CD14-positive monocyte (primary cell): ENCODE data around the gene SHCBP1L. TPM values are rescaled to one million over a fixed set of nuclear protein-coding genes. Genes with fewer than 3 reads are reported as not detected.

Source experiments
- DNase-seq, 3 donors: peaks; one replicate each; pipeline ENCODE4 v3.0.0-alpha.2; 2011 to 2022
- H2AFZ ChIP-seq: 2 replicates; pipeline ENCODE4 v1.6.0; 2012; ENCODE audit warnings: mild to moderate bottlenecking, low read depth, low read length, inconsistent platforms; ENCODE audit not compliant: insufficient read depth, poor library complexity, severe bottlenecking
- H3K27ac ChIP-seq, 2 donors: 1 replicate in 1 of 2; 2 replicates in 1 of 2; pipeline ENCODE4 v1.5.1; 2012 to 2013; ENCODE audit warnings: low read length in 2 of 2, control low read depth in 1 of 2, inconsistent platforms in 1 of 2, low read depth in 1 of 2, mild to moderate bottlenecking in 1 of 2
- H3K27me3 ChIP-seq, 2 donors: one replicate each; pipeline versions ENCODE4 v1.6.0 to v1.6.1; 2011 to 2013; ENCODE audit warnings: low read length in 2 of 2; ENCODE audit not compliant: control insufficient read depth in 2 of 2, insufficient read depth in 2 of 2
- H3K36me3 ChIP-seq, 2 donors: replicated peaks in 1 of 2; 1 replicate in 1 of 2; 2 replicates in 1 of 2; pipeline versions ENCODE4 v1.5.1 to v1.6.1; 2012 to 2013; ENCODE audit warnings: low read length in 2 of 2, control low read depth in 1 of 2, inconsistent platforms in 1 of 2, mild to moderate bottlenecking in 1 of 2; ENCODE audit not compliant: insufficient read depth in 2 of 2, control insufficient read depth in 1 of 2
- H3K4me1 ChIP-seq, 2 donors: 1 replicate in 1 of 2; 2 replicates in 1 of 2; pipeline versions ENCODE4 v1.5.1 to v1.6.1; 2012 to 2013; ENCODE audit warnings: low read length in 2 of 2, control low read depth in 1 of 2, inconsistent platforms in 1 of 2, mild to moderate bottlenecking in 1 of 2, moderate library complexity in 1 of 2; ENCODE audit not compliant: insufficient read depth in 2 of 2, control insufficient read depth in 1 of 2
- H3K4me2 ChIP-seq: replicated peaks from 2 replicates; pipeline ENCODE3; 2012; ENCODE audit warnings: low read length, moderate library complexity, mild to moderate bottlenecking; ENCODE audit not compliant: poor library complexity, severe bottlenecking; ENCODE audit errors: extremely low read depth
- H3K4me3 ChIP-seq, 3 experiments: fragments of 200-600 bp in 1 of 3; sonication (generic) in 1 of 3; replicated peaks in 1 of 3; 1 replicate in 2 of 3; 2 replicates in 1 of 3; pipeline ENCODE4 v1.5.1; 2011 to 2013; ENCODE audit warnings: low read length in 3 of 3, mild to moderate bottlenecking in 3 of 3, control low read depth in 2 of 3, low read depth in 2 of 3, inconsistent platforms in 1 of 3, moderate library complexity in 1 of 3
- H3K79me2 ChIP-seq: 2 replicates; pipeline ENCODE4 v1.6.0; 2012; ENCODE audit warnings: mild to moderate bottlenecking, control low read depth, inconsistent platforms, low read length, moderate library complexity; ENCODE audit not compliant: insufficient read depth
- H3K9ac ChIP-seq: 2 replicates; pipeline ENCODE4 v1.6.0; 2017; ENCODE audit warnings: low read length, mild to moderate bottlenecking; ENCODE audit not compliant: insufficient read depth, poor library complexity, severe bottlenecking
- H3K9me3 ChIP-seq, 2 donors: replicated peaks in 1 of 2; 1 replicate in 1 of 2; 2 replicates in 1 of 2; pipeline versions ENCODE4 v1.5.1 to v1.6.1; 2012 to 2013; ENCODE audit warnings: low read length in 2 of 2, control low read depth in 1 of 2; ENCODE audit not compliant: control insufficient read depth in 1 of 2, insufficient read depth in 1 of 2
- H4K20me1 ChIP-seq: 2 replicates; pipeline ENCODE4 v1.6.0; 2012; ENCODE audit warnings: mild to moderate bottlenecking, low read length, control low read depth, moderate library complexity; ENCODE audit not compliant: insufficient read depth
- H3K27ac Mint-ChIP-seq, 7 donors: one replicate each; pipeline ENCODE4 v1.8.0; 2020; ENCODE audit warnings: mild to moderate bottlenecking in 7 of 7, mixed read lengths in 7 of 7, moderate library complexity in 6 of 7, inconsistent platforms in 2 of 7
- H3K27me3 Mint-ChIP-seq, 3 donors: one replicate each; pipeline ENCODE4 v1.8.0; 2021 to 2022; ENCODE audit warnings: low read depth in 3 of 3, mild to moderate bottlenecking in 3 of 3, mixed read lengths in 3 of 3, moderate library complexity in 3 of 3, inconsistent platforms in 1 of 3
- H3K36me3 Mint-ChIP-seq, 2 donors: one replicate each; pipeline ENCODE4 v1.8.0; 2020; ENCODE audit warnings: mixed read lengths in 2 of 2, inconsistent platforms in 1 of 2, mild to moderate bottlenecking in 1 of 2
- H3K4me1 Mint-ChIP-seq: one replicate; pipeline ENCODE4 v1.8.0; 2020; ENCODE audit warnings: mild to moderate bottlenecking, mixed read lengths
- H3K4me3 Mint-ChIP-seq, 2 donors: one replicate each; pipeline ENCODE4 v1.8.0; 2020; ENCODE audit warnings: mild to moderate bottlenecking in 2 of 2, mixed read lengths in 2 of 2, moderate library complexity in 1 of 2
- H3K9me3 Mint-ChIP-seq, 7 donors: one replicate each; pipeline ENCODE4 v1.8.0; 2020 to 2022; ENCODE audit warnings: mixed read lengths in 7 of 7, mild to moderate bottlenecking in 6 of 7, moderate library complexity in 6 of 7, inconsistent platforms in 2 of 7
- WGBS: methylation state at CpG from one replicate; pipeline ENCODE4 v1.1.5; 2013; ENCODE audit warnings: missing lambda C conversion rate; ENCODE audit not compliant: insufficient coverage; 5-methylcytosine and 5-hydroxymethylcytosine counted together
- intact Hi-C, 2 donors: fragments of 100-400 bp; cut with micrococcal nuclease; formaldehyde crosslinking; loops; one replicate each; pipeline versions ENCODE4 v1.15.0 to v1.15.1; 2023
- polyA plus RNA-seq, 3 donors: library from polyadenylated mRNA; depleted of rRNA in 1 of 3; unstranded in 2 of 3; stranded (reverse) in 1 of 3; fragments of 300-500 nt in 2 of 3; fragments of >200 nt in 1 of 3; fragmentation: Illumina TruSeq in 2 of 3; gene quantifications; 1 replicate in 2 of 3; 2 replicates in 1 of 3; pipeline ENCODE4 v1.2.3, GENCODE V29; 2012 to 2021
- TF ChIP-seq, protein P1 (sequence below): fragments of 200-600 bp; IDR thresholded peaks from one replicate; pipeline ENCODE4 v1.8.0; 2022; ENCODE audit warnings: antibody characterized with exemption, mild to moderate bottlenecking

Gene SHCBP1L
- polyA plus RNA-seq, 3 donors = not detected

- no peaks in the 10 kb centered on the region for H3K4me1 Mint-ChIP-seq
- intact Hi-C loops = no loop called here
- Histone ChIP-seq H3K27me3 (peaks cover 0 to 2% of the 10 kb centered on the region in 2 donors), H3K36me3 (no peaks in the 10 kb centered on the region), H3K9me3 (no peaks in the 10 kb centered on the region), H4K20me1 (no peaks in the 10 kb centered on the region), H3K4me3 (no peak overlapping the region), H3K4me2 (no peak overlapping the region), H3K27ac (no peak overlapping the region), H3K79me2 (no peaks in the 10 kb centered on the region), H3K9ac (no peak overlapping the region), H3K4me1 (no peaks in the 10 kb centered on the region), H2AFZ (no peak overlapping the region)
- H3K27me3 Mint-ChIP-seq = peaks cover 7 to 15% (median 12%) of the 10 kb centered on the region in 3 donors
- H3K36me3 Mint-ChIP-seq = no peaks in the 10 kb centered on the region
- no CpG with 5 or more reads among the region's 1 CpG for WGBS
- TF ChIP-seq, protein P1, sequence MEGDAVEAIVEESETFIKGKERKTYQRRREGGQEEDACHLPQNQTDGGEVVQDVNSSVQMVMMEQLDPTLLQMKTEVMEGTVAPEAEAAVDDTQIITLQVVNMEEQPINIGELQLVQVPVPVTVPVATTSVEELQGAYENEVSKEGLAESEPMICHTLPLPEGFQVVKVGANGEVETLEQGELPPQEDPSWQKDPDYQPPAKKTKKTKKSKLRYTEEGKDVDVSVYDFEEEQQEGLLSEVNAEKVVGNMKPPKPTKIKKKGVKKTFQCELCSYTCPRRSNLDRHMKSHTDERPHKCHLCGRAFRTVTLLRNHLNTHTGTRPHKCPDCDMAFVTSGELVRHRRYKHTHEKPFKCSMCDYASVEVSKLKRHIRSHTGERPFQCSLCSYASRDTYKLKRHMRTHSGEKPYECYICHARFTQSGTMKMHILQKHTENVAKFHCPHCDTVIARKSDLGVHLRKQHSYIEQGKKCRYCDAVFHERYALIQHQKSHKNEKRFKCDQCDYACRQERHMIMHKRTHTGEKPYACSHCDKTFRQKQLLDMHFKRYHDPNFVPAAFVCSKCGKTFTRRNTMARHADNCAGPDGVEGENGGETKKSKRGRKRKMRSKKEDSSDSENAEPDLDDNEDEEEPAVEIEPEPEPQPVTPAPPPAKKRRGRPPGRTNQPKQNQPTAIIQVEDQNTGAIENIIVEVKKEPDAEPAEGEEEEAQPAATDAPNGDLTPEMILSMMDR = no peak
- H3K4me3 Mint-ChIP-seq = no peak overlapping the region
- no peak overlapping the region for H3K27ac Mint-ChIP-seq
- H3K9me3 Mint-ChIP-seq = peaks cover 0 to 1% (median 0%) of the 10 kb centered on the region in 7 donors
- no peak for DNase-seq
Observed at GRCh38 chr1:182925661-182926060, 27.3 kb downstream of the SHCBP1L start.

DNA sequence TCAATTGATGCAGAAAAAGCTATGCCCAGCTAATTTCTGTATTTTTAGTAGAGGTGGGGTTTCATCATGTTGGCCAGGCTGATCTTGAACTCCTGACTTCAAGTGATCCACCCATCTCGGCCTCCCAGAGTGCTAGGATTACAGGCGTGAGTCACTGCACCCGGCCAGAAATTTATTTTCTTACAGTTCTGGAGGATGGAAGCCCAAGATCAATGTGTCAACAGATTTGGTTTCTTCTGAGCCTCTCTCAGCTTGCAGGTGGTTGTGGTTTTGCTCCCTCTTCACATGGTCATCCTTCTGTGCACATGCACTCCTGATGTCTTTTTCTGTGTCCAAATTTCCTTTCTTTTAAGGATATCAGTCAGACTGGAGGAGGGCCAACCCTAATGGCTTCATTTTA is 35.6 kb downstream of the SHCBP1L start:
- Mint-ChIP-seq H3K4me3 (no peak overlapping the region), H3K36me3 (no peaks in the 10 kb centered on the region), H3K4me1 (no peaks in the 10 kb centered on the region), H3K27me3 (peaks cover 7 to 14% (median 12%) of the 10 kb centered on the region in 3 donors), H3K27ac (no peak overlapping the region), H3K9me3 (peaks cover 0 to 13% (median 9%) of the 10 kb centered on the region in 7 donors)
- no peak for DNase-seq
- Histone ChIP-seq H2AFZ (no peak overlapping the region), H3K9me3 (peaks cover 0 to 7% of the 10 kb centered on the region in 2 donors), H4K20me1 (no peaks in the 10 kb centered on the region), H3K36me3 (no peaks in the 10 kb centered on the region), H3K27me3 (no peaks in the 10 kb centered on the region), H3K79me2 (no peaks in the 10 kb centered on the region), H3K4me1 (no peaks in the 10 kb centered on the region), H3K4me3 (no peak overlapping the region), H3K9ac (no peak overlapping the region), H3K27ac (no peak overlapping the region), H3K4me2 (no peak overlapping the region)
- intact Hi-C loops = no loop called here
- TF ChIP-seq, protein P1 = no peak
- WGBS = 77% methylated on average over 3 of the region's 3 CpGs
